ENCODE data around the gene ATR.
A peak's percentile ranks its signal among the peaks of the same experiment; 100 is the strongest.
"Not testable (repeated sequence)": the region's sequence is repeated elsewhere in the genome, so short reads cannot be mapped to it uniquely, and the experiment has no call there.

The ATR gene

GRCh38 chr3:142592268-142592667 lies 13.7 kb upstream of the ATR start:
- DNase-seq: not testable (repeated sequence)

DNA sequence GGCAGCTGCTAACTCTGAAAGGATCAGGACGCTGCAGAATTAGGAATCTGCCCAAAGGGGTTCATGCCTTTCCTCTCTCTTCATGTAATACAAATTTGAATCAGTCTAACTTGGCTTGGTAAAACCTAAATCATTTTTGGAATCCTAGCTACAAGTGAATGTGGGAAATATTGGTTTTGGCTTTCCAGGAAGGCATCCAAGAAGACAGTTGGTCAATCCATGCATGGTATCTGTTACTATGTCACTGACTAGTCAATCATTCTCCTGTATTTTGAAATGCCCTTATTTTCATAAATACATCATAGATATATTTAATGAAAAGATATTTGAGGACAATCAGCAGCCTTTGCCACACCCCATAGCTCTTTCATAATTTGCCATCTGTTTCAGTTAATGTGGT lies 10.2 kb upstream of the ATR start:
- DNase-seq: no peak

DNA sequence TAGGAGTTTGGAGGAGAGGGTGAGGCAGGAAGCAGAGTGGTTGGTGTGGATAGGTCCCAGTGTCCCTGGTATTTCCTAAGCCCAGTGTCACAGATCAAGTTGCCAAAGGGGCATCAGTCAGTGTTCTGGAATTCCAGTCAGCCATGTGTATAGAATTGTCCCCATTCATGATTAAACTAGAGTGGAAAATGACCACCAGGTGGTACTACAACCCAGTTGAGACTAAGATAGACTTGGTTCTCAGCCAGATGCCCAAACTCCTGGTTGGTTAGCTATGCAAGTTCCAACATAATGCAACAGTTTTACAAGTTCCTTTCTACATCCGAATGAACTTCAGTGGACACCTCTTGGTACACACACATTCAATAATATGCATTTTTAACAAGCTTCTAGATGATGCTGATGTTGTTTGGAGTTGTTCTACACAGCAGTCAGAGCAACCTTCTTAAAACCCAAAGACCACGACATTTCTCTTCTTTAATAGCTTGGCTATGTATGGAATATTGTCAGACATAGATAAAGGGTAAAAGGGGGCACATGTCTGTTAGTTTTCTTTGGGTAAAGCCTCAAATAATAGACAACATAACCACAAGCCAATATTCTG lies 8.4 kb upstream of the ATR start:
- DNase-seq: peak; percentile 60

DNA sequence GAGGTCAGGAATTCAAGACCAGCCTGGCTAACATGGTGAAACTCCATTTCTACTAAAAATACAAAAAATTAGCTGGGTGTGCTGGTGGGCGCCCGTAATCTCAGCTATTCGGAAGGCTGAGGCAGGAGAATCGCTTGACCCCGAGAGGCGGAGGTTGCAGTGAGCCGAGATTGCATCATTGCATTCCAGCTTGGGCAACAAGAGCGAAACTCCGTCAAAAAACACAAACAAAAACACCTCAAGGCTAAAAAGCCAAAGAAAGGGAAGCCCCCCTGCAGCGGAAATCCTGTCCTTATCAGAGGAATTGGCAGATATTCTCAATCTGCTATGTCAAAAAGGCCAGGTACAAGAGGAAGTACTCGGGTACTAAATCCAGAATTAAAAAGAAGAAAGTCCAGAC lies 2.5 kb upstream of the ATR start:
- not testable (repeated sequence) for DNase-seq

DNA sequence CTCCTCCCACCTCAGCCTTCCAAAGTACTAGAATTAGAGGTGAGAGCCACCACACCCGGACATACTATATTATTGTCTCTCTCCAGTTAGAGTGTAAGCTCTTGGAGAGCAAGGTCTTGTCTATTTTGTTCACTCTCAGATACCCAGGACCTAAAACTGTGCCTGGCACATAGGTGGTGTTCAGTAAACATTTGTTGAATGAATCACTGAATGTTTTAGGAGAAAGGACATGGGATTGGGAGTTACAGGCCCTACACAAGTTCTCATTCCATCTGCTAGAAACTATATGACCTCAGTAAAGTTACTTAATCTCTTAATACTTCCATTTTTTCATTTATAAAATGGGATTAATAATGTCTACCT lies 1.5 kb upstream of the ATR start:
- DNase-seq: no peak

DNA sequence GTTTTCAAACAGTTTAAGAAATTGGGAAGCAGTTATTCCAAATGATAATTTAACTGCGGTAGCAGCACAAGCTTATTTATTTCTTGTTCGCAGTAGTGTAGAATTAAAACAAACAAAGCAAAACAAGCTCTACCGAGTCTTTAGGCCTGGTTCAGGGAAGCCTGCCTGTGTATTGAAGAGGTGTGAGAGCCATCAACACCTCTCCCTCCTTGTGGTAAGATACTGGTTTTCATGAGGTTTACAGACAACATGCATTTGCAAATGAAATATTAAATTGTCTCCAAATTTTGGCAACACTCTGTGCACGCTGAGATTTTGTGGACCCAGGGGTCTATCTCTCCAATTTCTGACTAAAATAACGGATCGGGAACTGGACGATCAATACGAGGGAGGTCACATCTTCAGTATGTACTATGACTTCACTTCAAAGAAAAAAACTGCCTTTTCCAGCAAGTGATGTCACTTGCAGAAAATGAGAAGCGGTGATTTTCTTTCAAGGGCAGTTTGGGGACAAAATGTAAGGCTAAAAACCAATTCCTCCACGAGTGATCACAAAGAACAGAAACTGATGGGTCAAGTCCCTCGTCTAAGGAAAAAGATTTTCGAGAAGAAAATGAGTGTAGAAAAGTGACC lies 721 bp downstream of the ATR start:
- DNase-seq: peak; percentile 35

DNA sequence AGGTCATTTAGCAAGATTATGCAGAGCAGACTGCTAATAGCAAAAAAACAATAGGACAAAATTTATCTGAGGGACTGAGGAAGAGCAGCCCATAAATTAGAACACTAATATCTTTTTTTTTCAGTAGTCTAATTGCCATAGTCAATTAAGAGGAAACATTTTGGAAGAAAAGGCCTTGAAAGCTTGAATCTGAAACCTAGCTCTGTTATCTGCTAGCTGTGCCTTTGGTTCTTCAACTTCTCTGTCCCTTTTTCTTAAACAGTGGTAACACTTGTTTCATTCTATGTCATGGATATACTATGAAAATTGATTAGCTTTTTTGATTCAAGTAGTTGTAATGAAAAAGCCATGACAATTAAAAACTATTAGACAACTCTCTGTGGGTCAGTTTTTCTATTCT lies 1.7 kb downstream of the ATR start:
- DNase-seq: no peak

- no peak for DNase-seq
Measured at GRCh38 chr3:142574665-142575064, 3.9 kb downstream of the ATR start.

- not testable (repeated sequence) for DNase-seq
Measured at GRCh38 chr3:142574223-142574622, 4.3 kb downstream of the ATR start.

- not testable (repeated sequence) for DNase-seq
Measured at GRCh38 chr3:142569422-142569821, 9.1 kb downstream of the ATR start.

GRCh38 chr3:142568393-142569017 lies 10.0 kb downstream of the ATR start:
- no peak for DNase-seq

- DNase-seq: no peak
Measured at GRCh38 chr3:142566096-142566495, 12.4 kb downstream of the ATR start.

- no peak for DNase-seq
Measured at GRCh38 chr3:142563496-142563997, 15.0 kb downstream of the ATR start.

- DNase-seq: no peak
Measured at GRCh38 chr3:142560118-142560517, 18.4 kb downstream of the ATR start.

- no peak for DNase-seq
Measured at GRCh38 chr3:142553741-142554140, 24.8 kb downstream of the ATR start.

- not testable (repeated sequence) for DNase-seq
Measured at GRCh38 chr3:142552579-142552978, 26.0 kb downstream of the ATR start.

- DNase-seq: no peak
Measured at GRCh38 chr3:142549986-142550385, 28.5 kb downstream of the ATR start.

DNA sequence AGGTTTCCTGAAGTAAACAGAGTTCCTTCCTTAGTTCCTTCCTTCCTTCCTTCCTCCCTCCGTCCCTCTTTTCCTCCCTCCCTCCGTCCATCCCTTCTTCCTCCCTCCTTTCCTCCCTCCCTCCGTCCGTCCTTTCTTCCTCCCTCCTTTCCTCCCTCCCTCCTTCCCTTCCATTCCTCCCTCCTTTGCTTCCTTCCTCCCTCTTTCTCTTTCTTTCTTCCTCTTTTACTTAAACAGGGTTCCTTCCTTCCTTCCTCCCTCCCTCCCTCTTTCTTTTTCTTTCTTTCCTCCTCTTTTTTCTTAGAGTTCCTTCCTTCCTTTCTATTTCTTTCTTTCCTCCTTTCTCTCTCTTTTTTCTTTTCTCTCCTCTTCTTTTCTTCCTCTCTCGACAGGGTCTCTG lies 35.2 kb downstream of the ATR start:
- no peak for DNase-seq

DNA sequence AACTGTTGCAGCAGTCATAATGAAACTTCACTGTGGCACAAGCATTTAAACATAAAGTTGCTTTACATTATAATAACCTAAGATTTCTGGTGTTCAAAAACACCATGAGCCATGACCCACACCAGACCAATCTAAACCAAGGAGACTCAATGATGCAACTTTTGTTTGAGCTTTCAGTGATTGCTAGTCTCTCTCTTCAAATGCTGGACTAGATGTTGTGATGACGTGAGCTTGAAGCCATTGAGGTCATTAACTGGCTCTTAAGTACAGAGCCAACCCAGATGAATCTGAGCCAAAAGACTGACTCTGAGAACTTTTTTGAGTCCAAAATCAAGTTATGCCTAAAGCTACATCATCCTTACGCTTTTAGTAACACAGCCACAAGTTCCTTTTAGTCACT lies 36.5 kb downstream of the ATR start:
- DNase-seq: no peak

DNA sequence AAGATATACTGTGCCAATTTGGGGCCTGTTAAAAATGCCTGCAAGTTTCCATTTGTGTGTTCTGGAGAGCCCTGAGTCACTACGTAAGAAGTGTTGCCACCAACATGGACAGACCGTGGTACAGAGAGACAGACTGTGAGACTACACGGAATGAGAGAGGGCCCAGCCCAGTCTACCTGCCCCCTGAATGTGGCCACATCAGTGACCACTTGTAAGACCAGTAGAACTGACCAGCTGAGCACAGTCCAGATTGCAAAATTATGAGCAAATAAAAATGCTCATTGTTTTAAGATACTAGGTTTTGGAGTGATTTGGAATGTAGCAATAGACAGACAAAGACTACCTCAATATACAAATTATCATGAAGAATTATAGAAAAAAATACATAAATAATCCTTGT lies 42.0 kb downstream of the ATR start:
- DNase-seq: no peak

DNA sequence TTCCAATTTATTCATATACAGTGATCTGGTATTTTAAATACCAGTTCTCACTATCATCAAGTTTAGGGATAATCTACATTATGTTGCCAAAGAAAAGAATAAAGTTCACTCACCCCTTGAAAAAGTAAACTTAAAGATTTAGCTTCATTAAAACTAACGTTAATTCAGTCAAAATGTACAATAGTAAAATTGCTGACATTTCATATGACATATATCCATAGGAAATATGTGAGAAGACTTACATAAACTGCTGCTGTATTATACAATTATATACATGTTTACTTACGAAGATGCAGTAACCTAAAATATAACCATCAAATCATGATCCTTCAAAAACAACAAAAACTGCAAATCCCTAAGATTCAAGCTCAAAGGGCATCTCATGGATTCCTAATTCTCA lies 44.0 kb downstream of the ATR start:
- DNase-seq: no peak

DNA sequence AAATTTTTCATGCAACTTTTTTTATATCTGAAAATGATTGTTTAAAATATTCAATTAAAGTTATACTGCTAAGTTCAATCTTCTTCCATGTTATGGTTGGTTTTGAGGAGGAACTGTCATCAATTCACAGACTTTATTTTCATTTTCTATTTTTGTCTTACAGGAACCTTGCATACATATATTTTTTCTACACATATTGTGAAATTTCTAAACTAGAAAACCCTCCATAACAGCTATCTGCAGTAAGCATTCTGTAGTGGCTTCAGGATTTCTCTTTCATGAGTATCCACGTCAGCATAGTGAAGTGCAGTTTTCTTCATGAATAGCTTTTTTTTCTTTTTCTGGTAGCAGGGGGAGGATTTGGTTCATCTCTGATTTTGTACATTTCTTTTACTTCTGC lies 48.2 kb downstream of the ATR start:
- DNase-seq: no peak

- DNase-seq: no peak
Measured at GRCh38 chr3:142523921-142524566, 54.5 kb downstream of the ATR start.

DNA sequence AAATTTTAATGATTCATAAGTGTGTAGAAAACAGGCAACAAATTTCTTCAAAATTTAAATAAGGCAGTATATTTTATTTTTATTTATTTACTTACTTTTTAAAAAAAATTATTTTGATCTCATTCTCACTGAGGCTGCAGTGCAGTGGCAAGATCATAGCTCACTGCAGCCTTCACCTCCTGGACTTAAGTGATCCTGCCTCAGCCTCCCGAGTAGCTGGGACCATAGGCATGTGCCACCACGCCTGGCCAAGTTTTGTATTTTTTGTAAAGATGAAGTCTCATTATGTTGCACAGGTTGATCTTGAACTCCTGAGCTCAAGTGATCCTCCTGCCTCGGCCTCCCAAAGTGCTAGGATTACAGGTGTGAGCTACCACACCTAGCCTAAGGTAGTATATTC lies 69.5 kb downstream of the ATR start:
- no peak for DNase-seq
